Nephron progenitor cell (in vitro differentiated cells): Measurements from ENCODE around the gene ZDHHC11B.
"Not testable (repeated sequence)": the region's sequence is repeated elsewhere in the genome, so short reads cannot be mapped to it uniquely, and the experiment has no call there.

Source experiments
- DNase-seq: peaks from one replicate; pipeline ENCODE4 v3.0.0; 2021
- H3K27ac Mint-ChIP-seq: 2 replicates; pipeline ENCODE4 v1.8.0; 2021; ENCODE audit warnings: mild to moderate bottlenecking, moderate library complexity, mixed read lengths
- H3K27me3 Mint-ChIP-seq: 2 replicates; pipeline ENCODE4 v1.8.0; 2021; ENCODE audit warnings: mild to moderate bottlenecking, low read depth, mixed read lengths; ENCODE audit not compliant: poor library complexity
- H3K36me3 Mint-ChIP-seq: 2 replicates; pipeline ENCODE4 v1.8.0; 2021; ENCODE audit warnings: low read depth, mixed read lengths
- H3K4me1 Mint-ChIP-seq: 2 replicates; pipeline ENCODE4 v1.8.0; 2021; ENCODE audit warnings: mixed read lengths
- H3K4me3 Mint-ChIP-seq: 2 replicates; pipeline ENCODE4 v1.8.0; 2021; ENCODE audit warnings: mild to moderate bottlenecking, moderate library complexity, mixed read lengths
- H3K9me3 Mint-ChIP-seq: 2 replicates; pipeline ENCODE4 v1.8.0; 2021; ENCODE audit warnings: mild to moderate bottlenecking, moderate library complexity, mixed read lengths
- CTCF ChIP-seq: fragments of 200-600 bp; sonication (generic); IDR thresholded peaks from 2 replicates; pipeline ENCODE4 v1.5.0; 2021; ENCODE audit warnings: antibody characterized with exemption

Gene ZDHHC11B

GRCh38 chr5:763397-763796, 21.1 kb downstream of the ZDHHC11B start:
- Mint-ChIP-seq H3K27ac (no peak overlapping the region), H3K4me1 (peaks cover 19% of the 10 kb centered on the region), H3K36me3 (peaks cover 16% of the 10 kb centered on the region), H3K27me3 (peaks cover 29% of the 10 kb centered on the region), H3K9me3 (peaks cover 16% of the 10 kb centered on the region), H3K4me3 (no peak overlapping the region)
- no peak for TF ChIP-seq CTCF
- no peak for DNase-seq

GRCh38 chr5:762996-763395, 21.5 kb downstream of the ZDHHC11B start:
- H3K27ac Mint-ChIP-seq, result peak overlapping the region; percentile 13
- DNase-seq, H3K4me3 Mint-ChIP-seq: not testable (repeated sequence)
- peaks cover 16% of the 10 kb centered on the region for H3K9me3 Mint-ChIP-seq
- H3K27me3 Mint-ChIP-seq, result peaks cover 29% of the 10 kb centered on the region
- peaks cover 16% of the 10 kb centered on the region for H3K36me3 Mint-ChIP-seq
- peaks cover 23% of the 10 kb centered on the region for H3K4me1 Mint-ChIP-seq

- no peak overlapping the region for H3K27ac Mint-ChIP-seq
These were observed 22.4 kb downstream of the ZDHHC11B start for GRCh38 chr5:761854-762710.

GRCh38 chr5:761059-761771, 23.3 kb downstream of the ZDHHC11B start:
- Mint-ChIP-seq H3K36me3 (peaks cover 16% of the 10 kb centered on the region), H3K4me3 (no peak overlapping the region), H3K27ac (no peak overlapping the region), H3K27me3 (peaks cover 29% of the 10 kb centered on the region), H3K4me1 (peaks cover 41% of the 10 kb centered on the region), H3K9me3 (peaks cover 16% of the 10 kb centered on the region)
- no peak for TF ChIP-seq CTCF
- DNase-seq, result no peak

More at GRCh38 chr5:761854-762710, 22.4 kb downstream of the ZDHHC11B start:
- Mint-ChIP-seq H3K4me3 (no peak overlapping the region), H3K9me3 (peaks cover 16% of the 10 kb centered on the region), H3K36me3 (peaks cover 16% of the 10 kb centered on the region), H3K4me1 (peaks cover 32% of the 10 kb centered on the region), H3K27me3 (peaks cover 29% of the 10 kb centered on the region)
- no peak for DNase-seq
- TF ChIP-seq CTCF, result no peak

- H3K36me3 Mint-ChIP-seq, result peaks cover 10% of the 10 kb centered on the region
- H3K4me1 Mint-ChIP-seq, result peaks cover 43% of the 10 kb centered on the region
- no peak for DNase-seq
- peaks cover 26% of the 10 kb centered on the region for H3K27me3 Mint-ChIP-seq
- no peak for TF ChIP-seq CTCF
- H3K9me3 Mint-ChIP-seq, result peaks cover 11% of the 10 kb centered on the region
- no peak overlapping the region for H3K4me3 Mint-ChIP-seq
- no peak overlapping the region for H3K27ac Mint-ChIP-seq
These were observed 24.0 kb downstream of the ZDHHC11B start for GRCh38 chr5:760363-761058.

GRCh38 chr5:759781-760362, 24.7 kb downstream of the ZDHHC11B start:
- TF ChIP-seq CTCF, result no peak
- Mint-ChIP-seq H3K4me1 (peaks cover 43% of the 10 kb centered on the region), H3K9me3 (peaks cover 6% of the 10 kb centered on the region), H3K27ac (no peak overlapping the region), H3K4me3 (no peak overlapping the region), H3K36me3 (peaks cover 7% of the 10 kb centered on the region), H3K27me3 (peaks cover 22% of the 10 kb centered on the region)
- no peak for DNase-seq
